DND-41 (cell line): ENCODE results near the gene SLC29A4.
"Not testable (repeated sequence)": the region's sequence is repeated elsewhere in the genome, so short reads cannot be mapped to it uniquely, and the experiment has no call there.

ENCODE experiments used
- EZH2 ChIP-seq: IDR thresholded peaks from 3 replicates; pipeline ENCODE4 v1.6.1; 2012; ENCODE audit warnings: borderline replicate concordance, low read depth, mild to moderate bottlenecking, moderate library complexity, low read length, inconsistent platforms; ENCODE audit not compliant: severe bottlenecking
- TF ChIP-seq, protein P1 (sequence below): IDR thresholded peaks from 2 replicates; pipeline ENCODE4 v1.5.1; 2012; ENCODE audit warnings: borderline replicate concordance, low read length, moderate library complexity, mild to moderate bottlenecking; ENCODE audit not compliant: poor library complexity, severe bottlenecking; ENCODE audit errors: extremely low read depth

DNA sequence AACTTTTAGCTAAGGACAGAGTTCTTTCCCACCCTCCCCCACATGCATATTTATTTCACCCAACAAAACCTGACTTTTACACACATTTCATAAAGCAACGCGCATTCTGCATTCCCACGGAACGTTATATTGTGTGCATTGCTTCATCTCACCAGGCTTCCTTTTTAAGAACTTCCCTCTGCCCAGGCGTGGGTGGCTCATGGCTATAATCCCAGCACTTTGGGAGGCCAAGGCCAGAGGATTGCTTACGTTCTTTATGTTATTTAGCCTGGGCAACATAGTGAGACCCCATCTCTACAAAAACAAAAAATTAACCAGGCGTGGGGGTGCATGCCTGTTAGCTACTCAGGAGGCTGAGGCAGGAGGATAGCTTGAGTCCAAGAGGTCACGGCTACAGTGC lies 14.9 kb upstream of the SLC29A4 start:
- TF ChIP-seq, protein P1, sequence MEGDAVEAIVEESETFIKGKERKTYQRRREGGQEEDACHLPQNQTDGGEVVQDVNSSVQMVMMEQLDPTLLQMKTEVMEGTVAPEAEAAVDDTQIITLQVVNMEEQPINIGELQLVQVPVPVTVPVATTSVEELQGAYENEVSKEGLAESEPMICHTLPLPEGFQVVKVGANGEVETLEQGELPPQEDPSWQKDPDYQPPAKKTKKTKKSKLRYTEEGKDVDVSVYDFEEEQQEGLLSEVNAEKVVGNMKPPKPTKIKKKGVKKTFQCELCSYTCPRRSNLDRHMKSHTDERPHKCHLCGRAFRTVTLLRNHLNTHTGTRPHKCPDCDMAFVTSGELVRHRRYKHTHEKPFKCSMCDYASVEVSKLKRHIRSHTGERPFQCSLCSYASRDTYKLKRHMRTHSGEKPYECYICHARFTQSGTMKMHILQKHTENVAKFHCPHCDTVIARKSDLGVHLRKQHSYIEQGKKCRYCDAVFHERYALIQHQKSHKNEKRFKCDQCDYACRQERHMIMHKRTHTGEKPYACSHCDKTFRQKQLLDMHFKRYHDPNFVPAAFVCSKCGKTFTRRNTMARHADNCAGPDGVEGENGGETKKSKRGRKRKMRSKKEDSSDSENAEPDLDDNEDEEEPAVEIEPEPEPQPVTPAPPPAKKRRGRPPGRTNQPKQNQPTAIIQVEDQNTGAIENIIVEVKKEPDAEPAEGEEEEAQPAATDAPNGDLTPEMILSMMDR, result not testable (repeated sequence)
- TF ChIP-seq EZH2, result not testable (repeated sequence)
